GM21381 (cell line): ENCODE data around the gene PRSS38.

Source experiments
- ATAC-seq: cut with Tn5 transposase; IDR thresholded peaks from one replicate; pipeline ENCODE4 v1.9.1; 2021; ENCODE audit warnings: mild to moderate bottlenecking, moderate library complexity; ENCODE audit not compliant: unreplicated experiment

PRSS38 gene

DNA sequence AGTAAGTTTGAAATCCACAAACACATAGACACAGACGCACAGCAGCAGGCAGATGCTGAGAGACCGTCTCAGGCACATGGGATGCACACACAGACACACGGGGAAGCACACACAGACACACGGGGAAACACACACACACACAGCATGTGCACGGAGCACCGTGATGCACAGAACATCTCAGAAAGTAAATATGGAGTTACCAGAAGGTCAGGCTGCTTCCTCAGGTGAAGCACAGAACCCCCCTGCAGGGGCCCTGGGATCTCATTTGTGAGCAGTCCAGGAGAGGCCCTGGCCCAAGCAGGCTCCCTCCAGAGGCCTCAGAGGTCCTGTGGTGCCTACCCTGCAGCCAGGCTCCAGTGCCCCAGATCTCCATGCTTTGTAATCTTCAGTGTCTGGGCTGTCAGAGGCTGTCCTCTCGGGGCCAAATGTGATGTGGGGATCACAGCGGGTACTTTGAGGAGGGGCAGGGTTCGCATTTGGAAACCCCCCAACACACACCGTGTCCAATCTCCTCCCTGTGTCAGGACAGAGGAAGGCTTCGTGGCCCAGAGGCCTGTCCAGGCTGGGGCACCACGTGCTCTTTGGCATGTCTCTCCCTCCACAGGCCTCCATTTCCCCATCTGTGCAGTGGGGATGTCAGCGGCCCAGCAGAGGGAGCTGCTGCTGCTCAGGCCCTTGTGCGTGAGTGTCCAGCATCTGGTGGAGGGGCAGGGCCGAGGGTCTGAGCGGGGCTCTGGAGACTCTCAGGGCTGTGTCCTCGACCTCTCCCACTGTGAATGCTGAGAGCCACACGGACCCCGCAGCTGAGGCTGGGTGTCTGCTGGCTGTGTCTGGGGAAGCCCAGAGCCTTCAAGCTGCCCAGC, 23.0 kb upstream of the PRSS38 start:
- ATAC-seq, result no peak

DNA sequence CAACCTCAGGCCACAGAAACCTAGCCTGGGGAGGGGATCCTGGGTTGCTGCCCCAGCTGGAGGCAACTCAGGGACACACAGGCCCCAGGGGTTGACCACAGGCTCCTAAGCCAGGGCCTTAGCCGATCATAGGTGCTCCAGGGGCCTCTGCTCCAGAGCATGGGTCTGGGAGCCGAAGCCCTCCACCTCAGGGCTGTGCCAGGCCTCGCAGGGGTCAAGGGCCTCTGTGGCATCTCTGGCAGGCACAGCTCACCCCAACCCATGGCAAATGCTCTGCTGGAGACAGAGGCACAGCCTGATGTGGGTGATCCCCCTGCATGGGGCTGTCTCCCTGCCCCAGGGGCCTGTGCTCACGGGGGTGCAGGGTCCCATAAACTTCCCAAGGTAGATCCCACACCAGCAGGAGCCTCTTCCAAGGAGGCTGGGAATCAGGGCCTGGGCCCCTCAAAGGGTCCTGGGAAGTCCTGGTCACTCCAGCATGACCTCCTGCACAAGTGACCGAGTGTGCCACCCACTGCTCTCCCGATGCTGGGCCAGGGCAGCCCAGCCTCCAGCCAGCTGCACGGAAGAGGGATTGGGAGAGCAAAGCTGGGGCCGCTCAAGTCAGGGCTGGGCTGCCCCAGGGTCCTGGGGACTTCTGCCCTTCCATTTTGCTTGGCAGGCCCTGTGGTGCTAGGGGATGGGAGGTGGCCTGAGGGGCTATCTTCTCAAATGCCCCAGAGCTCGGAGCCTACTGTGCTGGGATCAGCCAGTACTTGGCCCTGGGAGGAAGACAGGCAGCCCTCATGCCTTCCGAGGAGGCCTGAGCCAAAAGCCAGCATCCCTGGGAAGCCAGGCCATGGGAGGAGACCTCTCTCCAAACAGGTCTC, 22.2 kb upstream of the PRSS38 start:
- no peak for ATAC-seq

DNA sequence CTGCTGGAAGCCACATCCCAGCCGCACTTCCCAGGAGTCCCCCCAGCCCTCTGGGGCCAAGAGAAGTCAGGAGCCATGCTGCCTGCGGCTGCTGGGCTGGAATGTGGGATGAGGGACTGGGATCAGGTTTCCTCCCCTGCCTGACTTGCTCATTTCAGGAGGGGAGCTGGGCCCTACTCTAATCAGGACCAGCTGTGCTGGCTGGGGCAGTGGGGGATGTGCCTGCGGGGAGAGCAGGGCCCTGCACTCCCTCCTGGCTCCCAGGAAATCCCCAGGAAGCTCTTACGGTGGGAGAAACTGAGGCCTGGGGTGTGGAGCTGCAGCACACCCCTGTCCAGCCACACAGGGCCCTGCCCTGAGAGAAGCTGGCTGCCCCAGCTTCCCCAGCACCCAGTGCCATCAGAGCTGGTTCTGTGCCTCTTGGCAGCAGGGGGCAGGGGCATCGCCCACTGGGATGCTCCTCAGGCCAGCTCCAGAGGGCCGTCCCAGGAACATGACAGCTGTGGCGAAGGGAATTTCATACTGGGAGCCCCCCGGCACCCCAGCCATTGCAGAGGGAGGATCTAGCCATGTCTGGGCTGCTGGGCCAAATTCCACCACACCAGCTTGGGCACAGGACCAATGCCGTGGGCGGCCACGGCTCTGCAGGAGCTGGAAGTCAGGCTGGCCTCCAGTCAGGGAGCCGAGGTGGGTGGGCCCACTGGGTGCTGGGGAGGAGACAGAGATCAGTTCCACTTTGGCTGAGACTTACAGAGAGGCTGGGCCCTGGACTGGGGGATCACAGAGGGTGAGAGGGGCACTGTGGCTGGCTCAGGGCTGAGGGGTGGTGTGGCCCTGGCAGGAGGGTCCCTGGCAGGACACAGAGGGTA, 21.3 kb upstream of the PRSS38 start:
- ATAC-seq, result no peak

DNA sequence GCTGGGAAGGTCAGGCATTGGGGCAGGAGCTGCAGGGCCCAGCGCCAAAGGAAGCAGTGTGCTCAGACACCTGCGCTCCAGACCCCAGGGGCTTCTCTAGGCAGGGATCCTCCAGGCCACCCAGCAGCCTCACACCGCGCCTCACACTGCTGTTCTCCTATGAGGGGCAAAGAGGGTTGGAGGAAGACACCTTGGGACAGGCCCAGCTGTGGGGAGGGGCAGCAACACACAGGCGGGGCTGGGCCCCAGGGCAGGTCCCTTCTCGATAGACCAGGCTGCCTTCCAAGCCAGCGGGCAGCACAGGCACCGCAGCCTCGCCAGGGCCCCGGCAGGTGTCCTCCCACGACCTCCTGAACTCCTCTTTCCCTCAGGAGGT, 20.7 kb upstream of the PRSS38 start:
- ATAC-seq, result no peak

DNA sequence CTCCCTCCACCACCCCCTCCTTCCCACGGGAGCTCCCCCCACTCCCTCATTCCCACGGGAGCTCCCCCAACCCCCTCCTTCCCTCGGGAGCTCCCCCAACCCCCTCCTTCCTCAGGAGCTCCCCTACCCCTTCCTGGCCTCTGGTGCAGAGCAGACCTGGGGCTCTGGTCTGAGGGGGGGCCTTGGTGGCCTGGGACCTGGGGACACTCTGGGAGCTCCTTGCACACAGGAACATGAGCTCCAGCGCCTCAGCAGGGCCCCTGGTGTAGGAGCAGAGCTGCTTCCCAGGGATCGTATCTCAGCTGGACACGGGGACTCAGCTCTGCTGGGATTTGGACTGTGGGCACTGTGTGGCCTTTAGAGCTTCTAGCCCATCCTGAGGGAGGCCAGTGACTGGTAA, 19.7 kb upstream of the PRSS38 start:
- no peak for ATAC-seq

DNA sequence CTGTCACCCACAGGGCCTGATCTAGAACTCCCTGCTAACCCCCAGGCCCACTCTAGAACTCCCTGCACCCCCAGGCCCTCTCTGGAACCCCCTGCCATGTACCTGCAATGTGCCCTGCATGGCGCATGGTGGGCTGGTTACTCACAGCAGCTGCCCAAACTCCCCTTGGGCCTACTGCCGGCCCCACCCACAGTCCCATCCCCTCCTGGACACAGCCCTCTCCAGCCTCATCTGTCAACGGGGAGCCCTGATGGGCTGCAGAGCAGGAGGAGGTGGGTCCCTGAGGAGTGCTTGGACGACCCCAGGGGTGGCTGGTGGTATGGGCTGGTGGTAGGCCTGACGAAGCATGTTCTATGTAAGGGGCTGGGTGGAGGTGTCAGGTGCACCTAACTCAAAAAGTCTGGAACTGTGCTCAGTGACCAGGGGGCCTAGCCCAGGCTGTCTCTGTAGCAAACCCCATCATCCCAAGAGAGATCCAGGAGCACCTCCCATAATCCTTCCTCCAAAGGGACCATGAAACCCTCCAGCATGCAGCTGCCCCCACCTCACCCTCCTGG, 19.0 kb upstream of the PRSS38 start:
- no peak for ATAC-seq

DNA sequence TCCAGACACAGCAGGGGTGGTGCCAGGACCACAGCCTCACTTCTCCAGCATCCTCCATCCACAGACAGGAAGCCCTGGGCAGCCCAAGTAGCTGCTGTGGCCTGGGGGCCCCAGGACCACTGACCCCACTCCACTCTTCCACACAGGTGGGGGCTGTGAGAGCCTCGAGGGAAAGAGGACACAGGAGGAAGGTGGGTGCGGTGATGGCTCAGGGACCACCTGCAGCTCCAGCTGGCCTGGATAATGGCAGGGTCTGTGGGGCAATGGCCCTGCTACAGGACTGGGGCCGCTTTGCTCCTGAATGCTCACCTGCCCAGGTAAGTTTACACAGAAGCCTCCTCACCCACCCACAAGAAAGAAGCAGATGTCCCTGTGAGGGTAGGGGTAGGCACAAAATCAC, 18.3 kb upstream of the PRSS38 start:
- ATAC-seq, result no peak

DNA sequence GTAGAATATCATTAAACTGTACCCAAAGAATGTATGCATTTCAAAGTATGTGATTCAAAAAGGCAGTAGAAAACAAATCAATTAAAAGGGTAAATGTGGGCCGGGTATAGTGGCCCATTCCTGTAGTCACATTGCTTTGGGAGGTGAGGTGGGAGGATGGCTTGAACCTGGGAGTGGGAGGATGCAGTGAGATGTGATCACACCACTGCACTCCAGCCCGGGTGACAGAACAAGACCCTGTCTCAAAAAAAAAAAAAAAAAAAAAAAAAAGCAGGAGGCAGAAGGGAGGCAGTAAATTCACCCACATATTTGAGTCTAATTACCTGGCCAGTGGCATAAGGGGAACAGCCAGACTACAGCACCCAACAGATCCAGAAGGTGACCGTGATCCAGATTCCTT, 17.9 kb upstream of the PRSS38 start:
- no peak for ATAC-seq

DNA sequence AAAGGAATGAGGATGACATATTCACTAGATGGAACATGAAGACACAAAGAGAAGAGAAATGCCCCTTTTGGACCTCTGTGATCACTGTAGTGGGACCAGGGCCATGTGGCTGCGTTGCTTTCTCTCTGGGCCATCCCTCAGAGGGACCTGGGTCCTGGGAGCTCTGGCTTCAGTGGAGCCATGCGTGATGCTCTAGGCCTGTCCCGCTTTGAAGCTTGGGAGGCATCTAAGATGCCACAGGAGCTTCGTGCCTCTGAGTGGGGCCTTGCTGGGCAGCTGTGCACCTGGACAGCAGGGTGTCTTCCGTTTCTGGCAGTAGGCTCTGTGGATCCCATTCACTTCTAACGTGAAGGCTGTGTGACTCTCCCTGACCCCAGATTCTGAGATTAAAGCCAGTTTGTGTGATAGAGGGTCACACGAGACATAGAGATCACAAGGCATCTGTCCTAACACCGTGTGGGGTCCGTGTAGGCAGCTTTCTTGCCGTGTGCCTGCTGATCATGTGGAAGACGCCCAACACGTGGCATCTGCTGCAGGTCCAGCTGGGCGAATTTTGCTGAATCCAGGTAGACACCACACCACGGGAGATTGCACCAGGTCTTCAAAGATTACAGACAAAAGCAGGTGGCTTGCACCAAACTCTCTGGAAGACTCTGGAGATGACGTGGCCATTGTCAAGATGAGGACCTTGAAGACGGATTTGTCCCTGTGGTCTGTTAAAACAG, 17.2 kb upstream of the PRSS38 start:
- no peak for ATAC-seq

DNA sequence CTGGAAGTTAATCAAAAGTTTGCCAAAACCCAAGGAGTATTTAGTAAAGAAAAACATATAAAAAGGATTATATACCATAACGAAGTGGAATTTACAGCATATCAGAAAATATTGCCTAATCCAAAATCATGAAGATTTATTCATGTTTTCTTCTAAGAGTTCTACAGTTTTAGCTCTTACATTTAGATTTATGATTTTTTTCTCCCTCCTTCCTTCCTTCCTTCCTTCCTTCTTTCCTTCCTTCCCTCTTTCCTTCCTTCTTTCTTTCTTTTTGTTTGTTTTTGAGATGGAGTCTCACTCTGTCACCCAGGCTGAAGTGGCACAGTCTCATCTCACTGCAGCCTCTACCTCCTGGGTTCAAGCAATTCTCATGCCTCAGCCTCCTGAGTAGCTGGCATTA, 15.7 kb upstream of the PRSS38 start:
- ATAC-seq, result no peak

DNA sequence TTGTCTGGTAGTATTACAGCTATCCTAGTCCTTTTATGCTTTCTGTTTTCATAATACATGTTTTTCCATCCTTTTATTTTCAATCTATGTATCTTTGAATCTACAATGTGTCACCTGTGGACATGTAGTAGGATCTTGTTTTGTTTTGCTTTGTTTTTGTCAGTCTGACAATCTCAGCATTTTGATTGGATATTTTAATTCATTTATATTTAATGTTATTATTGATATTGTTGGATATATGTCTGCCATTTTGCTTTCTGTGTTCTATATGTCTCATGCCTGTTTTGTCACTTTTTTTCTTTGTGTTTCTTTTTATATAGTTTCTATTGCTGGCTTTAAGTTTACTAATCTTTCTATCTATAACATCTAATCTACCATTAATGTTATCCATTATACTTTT, 11.5 kb upstream of the PRSS38 start:
- no peak for ATAC-seq

DNA sequence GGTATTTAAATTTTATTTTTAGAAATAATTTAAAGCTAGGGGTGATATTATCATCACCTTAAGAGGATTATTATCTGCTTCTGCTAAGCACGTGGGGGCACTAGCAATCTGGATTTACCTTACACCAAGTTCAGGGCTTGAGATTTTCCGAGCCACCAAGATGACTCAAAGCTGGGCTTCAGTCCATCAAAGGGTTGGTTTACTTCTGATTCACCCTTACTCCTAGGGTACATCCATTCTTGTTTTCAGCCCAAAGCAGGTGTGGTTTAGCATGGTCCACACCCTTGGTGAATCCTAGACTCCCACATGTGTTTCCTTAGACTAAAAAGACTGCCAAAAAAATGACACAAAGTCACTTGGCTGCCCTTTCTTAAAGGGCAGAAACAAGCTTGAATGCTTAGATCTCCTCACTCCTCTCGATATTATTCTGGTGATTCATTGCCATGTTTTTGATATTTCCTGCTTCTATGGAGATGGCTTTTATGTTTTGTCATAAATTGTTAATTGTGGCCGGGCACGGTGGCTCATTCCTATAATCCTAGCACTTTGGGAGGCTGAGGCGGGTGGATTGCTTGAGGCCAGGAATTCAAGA, 9.8 kb upstream of the PRSS38 start:
- ATAC-seq, result no peak

DNA sequence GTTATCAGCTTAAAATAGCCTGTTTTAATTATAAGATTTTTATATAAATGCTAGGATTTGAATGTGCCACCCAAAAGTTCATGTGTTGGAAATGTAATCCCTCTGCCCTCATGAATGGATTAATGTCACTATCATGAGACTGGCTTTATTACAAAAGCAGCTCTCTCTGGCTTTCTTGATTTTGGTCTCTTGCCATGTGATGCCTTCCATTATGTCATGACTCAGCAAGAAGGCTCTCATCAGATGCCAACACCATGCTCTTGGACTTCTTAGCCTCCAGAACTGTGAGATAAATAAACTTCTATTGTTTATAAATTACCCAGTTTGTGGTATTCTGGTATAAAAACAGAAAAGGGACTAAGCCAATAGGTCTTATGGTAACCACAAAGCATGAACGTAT, 6.9 kb upstream of the PRSS38 start:
- no peak for ATAC-seq

DNA sequence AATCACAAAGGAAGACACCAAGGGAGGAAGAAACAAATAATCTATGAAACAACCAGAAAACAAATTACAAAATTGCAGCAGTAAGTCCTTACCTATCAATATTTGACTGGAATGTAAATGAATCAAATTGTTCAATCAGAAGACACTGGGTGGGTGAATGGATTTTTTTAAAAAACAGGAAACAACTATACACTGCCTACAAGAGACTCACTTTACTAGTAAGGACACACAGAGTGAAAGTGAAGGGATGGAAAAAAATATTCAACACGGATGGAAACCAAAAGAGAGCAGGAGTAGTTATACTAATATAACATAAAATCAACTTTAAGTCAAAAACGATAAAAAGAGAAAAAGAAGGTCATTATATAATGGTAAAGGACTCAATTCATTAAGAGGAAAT, 6.4 kb upstream of the PRSS38 start:
- no peak for ATAC-seq

DNA sequence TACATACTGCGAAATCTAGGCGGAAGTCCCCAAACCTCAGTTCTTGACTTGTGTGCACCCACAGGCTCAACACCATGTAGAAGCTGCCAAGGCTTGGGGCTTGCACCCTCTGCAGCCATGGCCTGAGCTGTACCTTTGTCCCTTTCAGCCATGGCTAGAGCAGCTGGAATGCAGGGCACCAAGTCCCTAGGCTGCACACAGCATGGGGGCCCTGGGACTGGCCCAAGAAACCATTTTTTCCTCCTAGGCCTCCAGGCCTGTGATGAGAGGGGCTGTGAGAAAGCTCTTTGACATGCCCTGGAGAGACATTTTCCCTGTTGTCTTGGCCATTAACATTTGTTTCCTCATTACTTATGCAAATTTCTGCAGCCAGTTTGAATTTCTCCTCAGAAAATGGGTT, 1.5 kb upstream of the PRSS38 start:
- no peak for ATAC-seq

DNA sequence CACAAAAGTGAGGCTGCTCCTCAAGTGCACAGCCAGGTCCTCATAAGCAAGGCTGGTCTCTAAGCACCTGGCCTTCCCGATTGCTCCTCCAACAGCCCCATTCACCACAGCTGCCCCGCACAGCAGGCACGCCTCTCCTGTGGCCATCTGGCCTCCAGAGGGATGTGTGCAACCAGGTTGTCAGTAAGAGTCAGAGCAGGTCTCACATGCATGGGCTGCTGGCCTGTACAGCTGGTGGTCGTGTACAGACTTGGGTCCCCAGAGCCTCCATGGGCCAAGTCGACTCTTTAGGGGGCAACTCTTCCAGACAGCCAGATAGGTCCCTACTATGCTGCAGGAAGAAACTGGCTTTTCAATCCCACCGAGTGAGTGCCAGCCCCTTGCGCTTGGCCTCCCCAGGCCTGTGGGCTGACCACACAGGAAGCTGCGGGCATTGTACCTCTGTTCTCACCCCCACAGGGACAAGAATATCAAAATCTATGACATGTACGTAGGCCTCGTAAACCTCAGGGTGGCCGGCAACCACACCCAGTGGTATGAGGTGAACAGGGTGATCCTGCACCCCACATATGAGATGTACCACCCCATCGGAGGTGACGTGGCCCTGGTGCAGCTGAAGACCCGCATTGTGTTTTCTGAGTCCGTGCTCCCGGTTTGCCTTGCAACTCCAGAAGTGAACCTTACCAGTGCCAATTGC, 1.4 kb downstream of the PRSS38 start:
- no peak for ATAC-seq

DNA sequence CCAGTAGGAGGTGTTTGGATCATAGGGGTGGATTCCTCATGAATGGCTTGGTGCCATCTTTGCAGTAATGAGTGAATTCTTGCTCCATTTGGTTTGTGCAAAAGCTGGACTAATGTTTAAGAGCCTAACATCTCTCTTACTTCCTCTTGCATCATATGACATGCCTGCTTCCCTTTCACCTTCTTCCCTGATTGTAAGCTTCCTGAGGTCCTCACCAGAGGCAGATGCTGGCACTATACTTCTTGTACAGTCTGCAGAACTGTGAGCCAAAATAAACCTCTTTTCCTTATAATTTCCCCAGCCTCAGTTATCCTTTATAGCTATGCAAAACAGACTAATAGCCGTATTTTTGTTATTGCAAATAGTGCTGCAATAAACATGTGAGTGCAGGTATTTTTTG, 8.1 kb downstream of the PRSS38 start:
- ATAC-seq, result no peak

DNA sequence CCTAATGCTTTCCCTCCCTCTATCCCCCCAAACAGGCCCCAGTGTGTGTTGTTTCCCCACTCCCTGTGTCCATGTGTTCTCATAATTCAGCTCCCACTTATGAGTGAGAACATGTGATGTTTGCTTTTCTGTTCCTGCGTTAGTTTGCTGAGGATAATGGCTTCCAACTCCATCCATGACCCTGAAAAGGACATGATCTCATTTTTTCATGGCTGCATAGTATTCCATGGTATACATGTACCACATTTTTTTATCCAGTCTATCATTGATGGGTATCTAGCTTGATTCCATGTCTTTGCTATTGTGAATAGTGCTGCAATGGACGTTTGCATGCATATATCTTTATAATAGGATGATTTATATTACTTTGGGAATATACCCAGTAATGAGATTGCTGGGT, 8.7 kb downstream of the PRSS38 start:
- ATAC-seq, result no peak

DNA sequence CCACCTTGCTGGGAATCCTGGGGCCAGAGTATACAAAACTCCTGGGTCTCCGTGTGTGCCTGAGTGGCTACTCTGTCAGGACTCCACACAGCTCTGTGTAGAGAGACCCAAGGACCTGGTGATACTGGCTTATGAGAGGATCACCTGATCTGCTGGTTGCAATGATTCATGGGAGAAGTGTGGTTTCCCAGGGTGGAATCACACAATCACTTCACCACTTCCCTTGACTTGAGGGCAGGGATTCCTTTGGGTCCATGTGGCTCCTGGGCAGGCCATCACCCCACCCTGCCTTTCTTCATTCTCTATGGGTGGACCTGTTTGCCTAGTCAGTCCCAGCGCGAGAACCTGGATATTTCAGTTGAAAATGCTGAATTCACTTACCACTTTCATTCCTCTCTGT, 13.3 kb downstream of the PRSS38 start:
- no peak for ATAC-seq
